T-helper 2 cell treated with Interferon-gamma antibody and Interleukin-4, amounts not matched to agents 100 ng/mL and 5 ng/mL, for 36 hours (primary cell): Measurements from ENCODE around the gene WDR62. TPM values are rescaled to one million over a fixed set of nuclear protein-coding genes. Genes with fewer than 3 reads are reported as not detected.

ENCODE experiments used
- intact Hi-C: fragments of 100-400 bp; cut with micrococcal nuclease; formaldehyde crosslinking; loops from one replicate; pipeline ENCODE4 v1.15.1; 2023
- total RNA-seq: library from RNA; stranded (reverse); gene quantifications from 2 replicates; pipeline ENCODE4 v1.2.3, GENCODE V29; 2022

WDR62 gene
- total RNA-seq, 1 donor from 2014 or later: 32.6 TPM

DNA sequence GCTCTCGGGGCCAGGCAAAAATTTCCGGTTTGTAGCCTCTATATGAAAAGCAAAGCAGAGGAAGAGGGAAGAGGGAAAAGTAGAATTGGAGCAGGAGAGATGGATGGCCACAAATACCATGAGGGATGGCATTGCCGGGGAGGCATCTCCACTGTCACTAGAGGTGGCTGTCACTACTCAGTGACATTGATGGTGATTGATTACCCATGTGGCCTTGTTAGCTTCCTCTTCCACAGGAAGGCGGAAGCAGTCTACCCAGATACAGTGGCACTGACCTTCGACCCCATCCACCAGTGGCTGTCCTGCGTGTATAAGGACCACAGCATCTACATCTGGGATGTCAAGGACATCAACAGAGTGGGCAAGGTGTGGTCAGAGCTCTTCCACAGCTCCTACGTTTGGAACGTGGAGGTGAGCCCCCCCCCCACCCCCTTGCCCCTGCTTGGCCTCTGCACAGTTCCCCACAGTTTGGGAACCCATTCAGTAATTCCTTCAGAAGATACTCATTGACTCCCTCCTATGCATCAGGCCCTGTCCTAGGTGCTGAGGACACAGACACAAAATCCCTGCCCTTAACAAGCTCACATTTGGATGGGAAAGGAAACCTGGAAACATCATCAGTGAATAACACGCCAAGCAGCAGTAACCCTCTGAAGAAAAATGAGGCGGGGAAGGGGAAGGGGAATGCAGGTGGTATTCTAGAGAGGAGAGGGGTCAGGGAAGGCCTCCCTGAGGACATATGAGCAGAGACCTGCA lies 18.6 kb downstream of the WDR62 start:
- intact Hi-C loops: no loop called here

DNA sequence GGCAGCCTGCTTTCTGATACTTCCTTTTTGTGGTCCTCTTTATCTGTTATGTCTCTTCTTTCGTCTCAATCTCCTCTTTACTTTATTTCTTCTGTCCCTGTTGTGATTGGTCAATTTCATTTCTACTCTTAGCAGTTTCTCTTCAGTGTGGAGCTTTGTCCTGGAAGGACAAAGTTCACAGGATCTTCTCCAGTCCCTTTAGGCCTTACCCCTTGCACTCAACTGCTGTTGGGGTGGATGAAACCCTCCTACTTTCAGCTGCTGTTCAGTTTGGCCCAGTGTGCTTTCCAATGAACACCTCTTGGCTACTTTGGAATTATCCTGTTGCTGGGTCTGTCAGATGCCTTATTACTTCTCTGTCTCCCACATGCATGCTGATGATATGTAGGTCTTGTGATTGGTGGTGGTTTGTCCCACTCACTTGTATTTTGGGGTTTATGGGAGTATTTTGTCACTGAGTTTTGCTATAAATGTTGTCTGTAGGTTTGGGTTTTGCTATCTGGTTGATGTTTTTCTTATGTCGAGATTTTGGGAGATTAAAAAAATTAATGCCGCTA lies 24.8 kb downstream of the WDR62 start:
- intact Hi-C loops: no loop called here

DNA sequence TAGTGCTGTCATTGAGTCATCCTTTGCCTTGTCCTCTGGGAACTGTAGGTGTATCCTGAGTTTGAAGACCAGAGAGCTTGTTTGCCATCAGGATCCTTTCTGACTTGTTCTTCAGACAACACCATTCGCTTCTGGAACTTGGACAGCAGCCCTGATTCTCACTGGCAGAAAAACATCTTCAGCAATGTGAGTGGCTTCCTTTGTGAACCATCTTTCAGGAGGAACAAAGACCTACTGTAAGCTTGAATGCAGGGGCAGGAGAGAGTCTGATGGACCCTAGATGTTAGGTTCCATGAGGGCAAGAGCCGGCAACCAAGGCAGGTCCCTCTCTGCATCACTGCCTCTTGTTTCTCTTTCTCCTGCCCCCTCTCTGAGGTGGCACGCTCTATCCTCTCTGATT lies 26.7 kb downstream of the WDR62 start:
- intact Hi-C loops: no loop called here

DNA sequence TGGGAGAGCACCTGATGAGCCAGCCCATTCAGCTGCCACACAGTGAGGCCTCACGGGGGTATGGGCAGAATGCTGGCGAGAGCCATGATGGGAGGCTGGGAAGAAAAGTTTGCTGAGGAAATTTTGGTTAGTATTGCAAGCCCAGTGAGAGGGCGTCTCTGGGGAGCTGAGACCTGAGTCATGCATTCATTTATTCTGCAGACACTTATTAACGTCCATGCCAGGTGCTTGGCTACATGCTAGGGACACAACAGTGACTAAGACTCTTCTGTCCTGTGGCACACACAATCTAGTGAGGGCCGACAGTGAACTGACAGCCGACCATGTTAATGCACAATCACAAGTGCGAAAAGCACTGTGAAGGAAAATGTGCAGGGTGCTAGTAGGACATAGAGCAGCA lies 27.2 kb downstream of the WDR62 start:
- intact Hi-C loops: no loop called here

DNA sequence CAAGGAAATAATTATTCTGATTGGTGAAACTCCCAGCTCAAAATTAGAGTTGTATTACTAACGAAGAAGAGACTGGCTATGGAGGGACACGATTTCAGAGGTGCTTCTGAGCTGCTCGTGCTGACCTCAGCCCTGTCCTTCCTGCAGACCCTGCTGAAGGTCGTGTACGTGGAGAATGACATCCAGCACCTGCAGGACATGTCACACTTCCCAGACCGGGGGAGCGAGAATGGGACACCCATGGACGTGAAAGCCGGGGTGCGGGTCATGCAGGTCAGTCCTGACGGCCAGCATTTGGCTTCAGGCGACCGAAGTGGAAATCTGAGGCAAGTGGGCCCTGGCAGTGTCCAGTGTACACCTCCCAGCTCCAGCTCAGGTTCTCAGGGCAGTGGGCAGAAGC lies 28.2 kb downstream of the WDR62 start:
- intact Hi-C loops: no loop called here

DNA sequence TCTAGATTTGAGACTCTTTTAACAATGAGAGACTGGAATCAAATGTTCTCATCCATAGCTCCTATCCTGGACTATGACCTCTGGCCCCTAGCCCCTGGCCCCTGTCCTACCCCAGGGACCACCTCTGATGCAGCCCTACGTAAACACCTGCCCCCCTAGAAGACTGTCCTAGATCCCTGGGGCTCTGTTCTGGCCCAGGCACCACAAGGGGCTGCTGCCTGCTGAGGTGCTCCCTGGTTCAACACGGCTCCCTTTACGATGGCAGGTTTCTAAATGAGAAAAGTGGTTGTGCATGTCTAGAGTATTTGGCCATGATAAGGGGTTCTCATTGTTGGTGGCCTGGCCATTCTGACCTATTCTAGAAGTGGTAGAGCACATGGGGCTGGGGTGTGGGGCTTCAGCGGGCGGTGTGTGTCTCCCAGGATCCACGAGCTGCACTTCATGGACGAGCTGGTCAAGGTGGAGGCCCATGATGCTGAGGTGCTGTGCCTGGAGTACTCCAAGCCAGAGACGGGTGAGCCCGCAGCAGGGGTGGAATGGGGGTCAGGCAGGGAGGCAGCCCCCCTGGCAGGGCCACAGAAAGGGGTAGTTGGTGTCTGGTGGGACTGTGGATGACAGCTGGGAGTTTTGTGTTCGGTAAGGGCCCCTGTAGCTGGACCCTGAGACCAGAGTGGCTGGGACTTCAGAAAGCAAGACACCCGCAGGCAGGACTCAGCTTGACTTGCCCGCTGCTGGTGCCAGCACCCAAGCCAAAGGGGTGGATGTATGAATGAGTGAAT lies 29.7 kb downstream of the WDR62 start:
- intact Hi-C loops: no loop called here

DNA sequence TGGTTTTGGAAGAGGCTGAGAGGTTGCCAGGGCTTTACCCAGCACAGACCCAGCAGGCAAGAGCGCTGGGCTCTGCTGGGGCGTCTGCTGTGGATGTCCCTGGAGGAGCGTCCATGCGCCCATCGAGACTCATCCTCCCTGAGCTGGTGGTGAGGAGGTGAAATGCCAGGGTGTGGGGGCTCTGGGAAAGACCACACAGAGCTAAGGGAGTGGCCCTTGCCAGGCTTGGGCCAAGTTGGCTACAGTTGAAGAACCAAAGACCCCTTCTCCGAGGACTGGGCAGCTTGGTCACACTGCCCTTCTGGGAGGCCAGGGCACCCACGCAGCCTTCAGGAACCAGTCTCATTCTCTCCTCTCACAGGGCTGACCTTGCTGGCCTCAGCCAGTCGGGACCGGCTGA lies 31.6 kb downstream of the WDR62 start:
- intact Hi-C loops: no loop called here

DNA sequence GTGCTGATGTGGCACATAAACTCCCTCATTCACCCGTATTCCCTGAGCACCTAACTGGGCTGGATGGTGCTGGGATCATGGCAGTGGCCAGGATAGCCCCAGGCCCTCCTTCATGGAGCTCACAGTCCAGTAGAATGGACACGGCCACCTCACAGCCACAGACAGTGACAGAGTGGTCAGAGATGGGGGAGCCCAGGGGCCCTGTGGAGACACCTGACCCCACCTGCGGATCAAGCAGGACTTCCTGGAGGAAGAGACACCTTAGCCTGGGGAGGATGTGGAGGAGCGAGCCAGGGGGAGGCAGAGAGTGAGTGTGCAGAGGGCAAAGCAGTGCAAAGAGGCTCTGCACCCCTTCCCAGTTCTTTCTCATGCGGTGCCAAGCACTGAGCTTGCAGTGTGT lies 35.1 kb downstream of the WDR62 start:
- intact Hi-C loops: no loop called here

DNA sequence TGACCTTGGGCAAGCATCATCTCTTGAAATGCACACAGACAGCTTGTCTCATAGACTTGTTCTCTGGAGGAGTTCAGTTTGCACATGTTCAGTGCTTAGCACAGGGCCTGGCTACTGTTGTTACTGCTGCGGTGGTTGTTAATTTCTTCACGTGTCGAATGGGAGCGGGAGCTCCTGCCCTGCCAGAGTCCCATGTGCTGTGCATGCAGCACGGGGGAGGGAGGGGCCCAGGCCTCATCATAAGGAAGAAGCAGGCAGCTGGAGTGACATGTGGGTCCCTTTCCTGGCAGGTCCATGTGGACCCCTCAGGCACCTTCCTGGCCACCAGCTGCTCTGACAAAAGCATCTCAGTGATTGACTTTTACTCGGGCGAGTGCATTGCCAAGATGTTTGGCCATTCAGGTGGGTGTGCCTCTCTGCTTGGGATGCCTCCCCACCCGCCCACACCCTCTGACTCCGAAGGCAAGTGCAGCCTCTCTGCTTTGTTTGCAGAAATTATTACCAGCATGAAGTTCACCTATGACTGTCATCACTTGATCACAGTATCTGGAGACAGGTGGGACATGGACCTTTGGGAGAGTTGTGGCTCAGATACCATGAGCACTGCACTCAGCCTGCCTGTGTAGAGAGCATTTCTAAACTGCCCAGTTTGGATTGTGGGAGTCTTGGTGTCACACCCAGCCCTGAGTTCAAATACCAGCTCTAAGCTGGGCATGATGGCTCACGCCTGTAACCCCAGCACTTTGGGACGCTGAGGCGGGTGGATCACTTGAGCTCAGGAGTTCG lies 36.4 kb downstream of the WDR62 start:
- intact Hi-C loops: no loop called here

DNA sequence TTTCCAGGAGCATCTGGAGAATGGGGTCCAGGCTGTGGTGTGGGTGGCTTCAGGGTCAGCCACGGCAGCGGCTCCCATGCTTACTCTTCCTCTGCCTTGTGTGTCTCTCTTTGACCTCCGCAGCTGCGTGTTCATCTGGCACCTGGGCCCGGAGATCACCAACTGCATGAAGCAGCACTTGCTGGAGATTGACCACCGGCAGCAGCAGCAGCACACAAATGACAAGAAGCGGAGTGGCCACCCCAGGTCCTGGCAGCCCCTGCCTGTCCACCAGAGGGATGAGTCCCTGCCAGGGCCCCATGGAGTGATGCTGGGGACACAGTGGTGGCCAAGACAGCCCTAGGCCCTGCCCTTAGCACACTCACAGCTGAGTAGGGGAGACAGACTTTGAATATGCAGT lies 37.9 kb downstream of the WDR62 start:
- intact Hi-C loops: no loop called here

DNA sequence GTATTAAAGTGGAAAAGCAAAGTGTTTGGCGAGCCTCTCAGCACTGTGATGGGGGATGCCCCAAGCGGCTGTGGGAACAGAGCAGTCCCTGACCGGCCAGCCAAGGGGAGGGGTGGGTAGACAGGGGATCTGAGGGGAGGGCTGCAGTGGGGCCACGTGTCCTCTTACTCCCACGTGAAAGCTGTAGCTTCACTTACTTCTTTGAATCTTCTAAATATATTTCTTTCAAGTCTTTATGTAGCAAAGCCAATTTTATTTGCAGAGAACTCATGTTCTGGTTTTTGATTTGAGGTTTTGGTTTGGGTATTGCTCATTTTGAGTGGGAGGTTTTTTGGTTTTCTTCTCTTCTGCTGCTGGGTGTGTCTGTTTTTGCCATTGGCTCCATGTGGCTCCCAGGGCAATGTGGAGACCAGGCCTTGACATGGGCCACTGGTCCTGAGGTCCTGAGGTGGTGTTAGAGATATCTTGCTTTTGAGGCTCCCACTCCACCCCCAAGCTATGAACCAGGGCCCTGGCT lies 38.5 kb downstream of the WDR62 start:
- intact Hi-C loops: no loop called here

DNA sequence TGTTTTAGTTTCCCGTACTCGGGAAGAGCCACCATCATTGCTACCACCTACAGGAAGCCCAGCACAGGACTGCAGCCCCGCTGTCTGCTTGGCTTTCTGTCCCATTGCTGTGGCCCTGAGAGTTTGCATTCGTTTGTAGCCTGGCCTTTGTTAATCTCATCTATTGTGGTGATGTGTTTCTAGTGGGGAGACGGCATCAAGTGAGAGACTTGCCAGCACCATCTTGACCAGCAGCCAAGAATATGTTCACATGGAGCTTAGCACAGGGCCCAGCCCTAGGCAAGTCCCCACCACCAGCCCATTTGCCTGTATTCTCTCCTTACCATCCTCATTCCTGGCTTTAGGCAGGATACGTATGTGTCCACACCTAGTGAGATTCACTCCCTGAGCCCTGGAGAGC lies 39.0 kb downstream of the WDR62 start:
- intact Hi-C loops: no loop called here

DNA sequence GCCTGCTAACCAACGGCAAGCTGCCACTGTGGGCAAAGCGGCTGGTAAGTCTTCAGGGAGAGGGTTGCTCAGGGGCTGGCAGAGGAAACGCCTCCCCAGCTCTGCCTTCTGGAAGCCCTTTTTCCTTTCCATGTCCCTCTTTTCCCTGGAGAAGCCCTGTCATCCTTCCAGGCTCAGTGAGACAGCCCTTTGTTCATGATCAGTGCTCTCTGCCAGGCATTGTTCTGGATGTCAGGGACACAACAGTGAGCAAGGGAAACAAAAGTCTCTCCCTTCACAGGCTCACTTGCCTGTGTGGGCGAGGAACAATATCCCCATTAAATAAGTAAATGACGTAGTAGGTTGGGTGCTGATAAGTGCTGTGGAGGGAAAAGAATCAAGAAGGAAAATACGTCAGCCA lies 42.3 kb downstream of the WDR62 start:
- intact Hi-C loops: no loop called here

DNA sequence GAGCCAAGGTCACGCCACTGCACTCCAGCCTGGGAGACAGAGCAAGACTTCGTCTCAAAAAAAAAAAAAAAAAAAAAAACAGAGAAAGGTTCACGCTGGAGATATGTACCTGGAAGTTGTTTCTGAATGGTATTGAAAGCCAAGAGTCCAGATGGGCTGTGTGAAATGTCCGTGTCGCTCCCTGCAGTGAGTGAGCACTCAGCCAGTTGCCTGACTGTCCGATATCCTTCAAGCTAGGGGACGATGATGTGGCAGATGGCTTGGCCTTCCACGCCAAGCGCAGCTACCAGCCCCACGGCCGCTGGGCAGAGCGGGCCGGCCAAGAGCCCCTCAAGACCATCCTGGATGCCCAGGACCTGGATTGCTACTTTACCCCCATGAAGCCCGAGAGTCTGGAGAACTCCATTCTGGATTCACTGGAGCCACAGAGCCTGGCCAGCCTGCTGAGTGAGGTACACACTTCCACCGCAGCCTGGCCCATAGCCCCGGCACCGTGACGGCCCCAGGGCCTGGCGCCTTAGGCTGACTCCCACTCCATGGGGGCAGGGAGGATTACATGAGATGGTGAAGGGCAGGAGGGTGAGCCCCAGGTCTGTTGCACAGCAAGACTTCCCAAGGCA lies 44.6 kb downstream of the WDR62 start:
- intact Hi-C loops: no loop called here

DNA sequence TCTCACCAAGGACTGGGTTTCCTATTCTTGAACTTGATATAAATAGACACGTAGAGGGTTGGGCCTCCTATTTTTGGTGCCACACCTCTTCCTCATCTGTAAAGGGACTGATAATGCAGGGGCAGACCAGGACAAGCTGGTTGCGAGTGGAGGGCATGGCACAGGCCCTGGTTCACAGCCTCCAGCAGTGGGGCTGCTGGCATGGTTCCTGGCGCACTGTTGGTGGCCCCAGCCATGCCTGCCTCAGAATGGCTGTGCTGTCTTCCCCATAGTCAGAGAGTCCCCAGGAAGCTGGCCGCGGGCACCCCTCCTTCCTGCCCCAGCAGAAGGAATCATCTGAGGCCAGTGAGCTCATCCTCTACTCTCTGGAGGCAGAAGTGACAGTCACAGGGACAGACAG lies 45.8 kb downstream of the WDR62 start:
- intact Hi-C loops: no loop called here

DNA sequence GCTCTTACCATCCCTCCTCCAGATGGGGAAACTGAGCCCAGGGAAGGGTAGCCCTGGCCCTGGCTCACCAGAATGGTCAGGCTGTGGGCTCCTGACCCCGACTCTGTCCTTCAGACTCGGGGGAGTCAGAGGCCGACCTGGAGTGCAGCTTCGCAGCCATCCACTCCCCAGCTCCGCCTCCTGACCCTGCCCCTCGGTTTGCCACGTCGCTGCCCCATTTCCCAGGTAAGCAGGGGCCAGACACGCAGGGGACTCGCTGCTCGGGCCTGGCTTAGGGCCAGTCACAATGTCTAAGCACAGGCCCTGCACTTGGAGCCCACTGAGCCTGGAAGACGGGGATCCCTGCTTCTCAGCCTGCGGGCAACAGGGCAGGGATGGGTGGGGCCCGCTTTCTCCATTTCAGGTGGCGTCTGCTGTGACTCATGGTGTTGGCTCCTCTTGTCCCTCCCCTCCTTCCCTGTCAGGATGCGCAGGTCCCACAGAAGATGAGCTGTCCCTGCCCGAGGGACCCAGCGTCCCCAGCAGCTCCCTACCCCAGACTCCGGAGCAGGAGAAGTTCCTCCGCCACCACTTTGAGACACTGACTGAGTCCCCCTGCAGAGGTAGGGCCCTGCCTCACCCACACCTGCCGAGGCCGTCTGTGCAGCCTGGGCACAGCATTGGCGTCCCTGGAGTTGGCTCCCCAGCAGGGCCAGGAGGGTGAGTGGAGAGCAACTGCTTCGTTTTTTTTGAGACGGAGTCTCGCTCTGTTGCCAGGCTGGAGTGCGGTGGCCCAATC lies 47.0 kb downstream of the WDR62 start:
- intact Hi-C loops: no loop called here

DNA sequence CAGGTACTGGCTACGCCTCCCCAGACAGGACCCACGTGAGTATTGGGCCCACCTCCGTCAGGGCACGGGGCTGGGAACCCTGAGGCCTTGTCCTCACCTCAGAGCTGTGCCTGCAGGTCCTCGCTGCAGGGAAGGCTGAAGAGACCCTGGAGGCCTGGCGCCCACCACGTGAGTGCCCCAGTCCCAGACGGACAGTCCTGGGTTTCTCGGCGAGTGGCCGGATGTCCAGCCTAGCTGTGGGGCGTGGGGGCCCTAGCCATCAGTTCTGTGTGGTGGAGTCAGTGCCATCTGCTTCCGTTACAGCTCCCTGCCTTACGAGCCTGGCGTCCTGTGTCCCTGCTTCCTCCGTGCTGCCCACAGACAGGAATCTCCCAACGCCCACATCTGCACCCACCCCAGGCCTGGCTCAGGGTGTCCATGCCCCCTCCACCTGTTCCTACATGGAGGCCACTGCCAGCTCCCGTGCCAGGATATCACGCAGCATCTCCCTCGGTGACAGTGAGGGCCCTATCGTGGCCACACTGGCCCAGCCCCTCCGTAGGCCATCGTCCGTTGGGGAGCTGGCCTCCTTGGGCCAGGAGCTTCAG lies 48.4 kb downstream of the WDR62 start:
- intact Hi-C loops: no loop called here

DNA sequence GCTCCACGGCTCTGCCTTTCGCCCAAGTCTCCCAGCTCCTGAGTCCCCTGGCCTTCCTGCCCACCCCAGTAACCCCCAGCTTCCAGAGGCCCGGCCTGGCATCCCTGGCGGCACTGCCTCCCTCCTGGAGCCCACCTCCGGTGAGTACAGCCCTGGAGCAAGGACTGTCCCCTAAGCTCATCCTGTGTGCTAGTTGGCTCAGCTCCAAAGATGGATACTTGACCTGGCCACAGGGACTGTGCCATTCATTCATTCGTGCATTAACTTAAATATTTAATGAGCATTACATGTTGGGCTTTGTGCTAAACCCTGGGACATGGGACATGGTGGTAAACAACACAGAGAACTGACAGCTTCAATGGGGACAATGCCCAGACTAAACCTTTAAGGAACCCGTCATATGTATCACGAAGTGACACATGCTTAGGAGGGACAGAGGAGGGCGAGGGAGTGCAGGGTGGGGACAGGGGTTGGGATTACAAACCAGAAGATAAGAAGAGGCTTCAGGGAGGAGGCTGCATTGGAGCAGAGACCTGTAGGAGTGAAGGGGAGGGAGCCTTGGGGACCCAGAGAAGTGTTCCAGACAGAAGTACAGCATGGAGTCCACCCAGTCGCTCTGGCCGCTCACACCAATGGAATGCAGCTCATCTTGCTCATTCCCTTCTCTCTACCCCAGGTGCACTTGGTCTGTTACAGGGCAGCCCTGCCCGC lies 49.3 kb downstream of the WDR62 start:
- intact Hi-C loops: no loop called here

DNA sequence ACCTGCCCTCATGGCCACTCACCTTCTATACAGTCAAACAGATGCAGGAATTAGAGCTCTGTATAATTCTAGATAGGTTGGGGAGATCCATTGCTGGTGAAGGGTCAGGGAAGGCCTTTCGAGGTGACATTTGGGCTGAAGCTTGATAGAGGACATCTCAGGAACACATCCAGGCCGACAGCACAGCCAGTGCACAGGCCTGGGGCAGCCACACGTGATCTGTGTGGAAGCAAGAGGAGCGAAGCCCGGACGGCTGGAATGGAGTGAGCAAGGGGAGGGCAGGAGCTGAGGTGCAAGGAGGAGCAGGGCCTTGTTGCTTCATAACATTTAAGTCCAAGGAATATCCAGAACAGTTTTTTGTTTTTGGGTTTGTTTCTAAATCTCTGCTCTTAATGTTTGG lies 51.7 kb downstream of the WDR62 start:
- intact Hi-C loops: no loop called here
